Erythroblast (primary cell): Measurements from ENCODE around the gene NDUFB5.
A peak's percentile ranks its signal among the peaks of the same experiment; 100 is the strongest.
"Not testable (repeated sequence)": the region's sequence is repeated elsewhere in the genome, so short reads cannot be mapped to it uniquely, and the experiment has no call there.

Experiments used
- DNase-seq, 2 experiments: peaks; one replicate each; lab custom pipeline; 2025; lab: John Stamatoyannopoulos, UW
- GATA1 ChIP-seq: IDR thresholded peaks from 2 replicates; pipeline ENCODE4 v1.6.1; 2011; ENCODE audit warnings: low read depth, mild to moderate bottlenecking, control low read depth, low read length, moderate library complexity
- POLR2A ChIP-seq: IDR thresholded peaks from 2 replicates; pipeline ENCODE4 v1.6.1; 2011; ENCODE audit warnings: mild to moderate bottlenecking, low read length

The NDUFB5 gene

DNA sequence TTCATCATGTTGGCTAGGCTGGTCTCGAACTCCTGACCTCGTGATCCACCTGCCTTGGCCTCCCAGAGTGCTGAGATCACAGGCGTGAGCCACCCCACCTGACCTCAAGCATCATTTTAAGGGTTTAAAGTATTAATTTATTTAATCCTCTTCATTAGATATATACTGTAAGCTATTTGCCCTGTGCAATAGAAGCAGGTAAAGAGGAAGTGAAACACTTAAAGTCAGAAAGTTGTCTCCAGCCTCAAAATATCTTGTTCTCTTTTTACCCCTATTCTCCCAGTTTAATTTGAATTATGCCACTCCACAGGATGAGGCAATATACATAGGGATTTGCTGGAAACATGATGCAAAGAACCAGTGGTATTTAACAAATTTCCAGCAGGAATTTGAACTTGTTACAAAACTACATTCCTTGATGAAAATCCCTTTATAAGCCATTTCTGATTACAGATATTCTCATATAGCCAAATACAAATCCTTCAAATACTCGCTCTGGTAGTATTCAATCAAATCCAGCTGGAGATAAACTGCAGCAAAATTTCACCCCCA lies 2.0 kb downstream of the NDUFB5 start:
- TF ChIP-seq GATA1 (no peak), POLR2A (no peak)
- DNase-seq, result no peak

DNA sequence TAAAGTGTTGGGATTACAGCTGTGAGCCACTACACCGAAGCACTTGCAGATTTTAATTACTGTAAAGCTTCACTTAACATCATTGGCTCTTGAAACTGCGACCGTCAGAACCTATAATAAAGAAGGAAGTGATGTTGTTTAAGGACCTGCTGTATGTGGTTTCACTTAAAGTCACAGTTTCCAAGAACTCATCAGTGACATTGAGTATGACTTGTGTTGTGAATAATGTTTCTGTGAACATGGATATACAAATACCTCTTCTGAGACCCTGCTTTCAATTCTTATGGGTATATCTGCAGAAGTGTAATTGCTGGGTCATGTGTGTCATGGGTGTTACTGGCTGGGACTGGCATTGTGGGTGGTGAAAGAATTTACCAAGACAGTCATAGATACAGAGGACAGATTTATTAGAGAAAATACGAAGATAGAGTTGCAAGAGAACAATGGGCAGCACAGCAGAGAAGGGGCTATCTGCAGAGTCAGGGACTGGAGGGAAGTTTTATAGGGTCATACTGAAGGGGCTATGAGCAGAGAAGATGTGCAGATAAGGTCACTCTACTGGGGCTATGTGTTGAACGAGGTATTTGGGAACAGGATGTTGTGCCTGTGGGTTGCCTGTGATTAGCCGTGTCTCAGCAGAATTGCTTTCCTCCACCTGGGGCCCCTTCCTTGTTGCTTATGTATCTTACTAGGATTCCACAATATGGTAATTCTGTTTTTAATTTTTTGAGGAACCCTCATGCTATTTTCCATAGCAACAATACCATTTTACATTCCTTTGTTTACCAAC lies 4.5 kb downstream of the NDUFB5 start:
- no peak for TF ChIP-seq POLR2A
- no peak for TF ChIP-seq GATA1
- DNase-seq, result no peak

DNA sequence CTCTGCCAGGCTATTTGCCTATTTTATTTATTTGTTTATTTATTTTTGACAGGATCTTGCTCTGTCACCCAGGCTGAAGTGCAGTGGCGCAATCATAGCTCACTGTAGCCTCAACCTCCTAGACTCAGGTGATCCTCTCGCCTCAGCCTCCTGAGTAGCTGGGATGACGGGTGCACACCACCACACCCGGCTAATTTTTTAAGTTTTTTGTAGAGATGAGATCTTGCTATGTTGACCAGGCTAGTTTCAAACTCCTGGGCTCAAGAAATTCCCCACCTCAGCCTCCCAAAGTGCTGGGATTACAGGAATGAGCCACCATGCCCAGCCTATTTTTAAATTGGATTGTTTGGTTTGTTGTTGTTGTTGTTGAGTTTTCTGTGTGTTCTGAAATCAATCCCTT lies 5.5 kb downstream of the NDUFB5 start:
- no peak for DNase-seq
- TF ChIP-seq GATA1 (no peak), POLR2A (no peak)

DNA sequence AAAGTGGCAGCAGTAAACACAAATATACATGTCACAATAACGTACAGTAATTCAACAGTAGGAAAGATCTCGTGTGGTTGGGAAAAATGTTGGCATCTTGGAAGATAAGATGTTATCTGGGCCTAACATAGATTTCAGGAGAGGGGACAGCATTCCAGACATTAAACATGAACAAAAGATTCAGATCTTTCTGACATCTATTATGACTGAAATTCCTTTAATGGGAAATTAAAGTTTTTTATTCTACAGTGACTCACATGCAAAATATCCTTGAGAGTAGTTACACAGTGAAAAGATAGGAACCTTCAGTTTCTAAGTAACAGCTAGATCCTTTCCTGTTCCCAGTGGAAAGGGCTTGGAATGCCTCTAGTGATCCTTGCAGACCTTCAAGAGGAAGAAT lies 9.2 kb downstream of the NDUFB5 start:
- TF ChIP-seq GATA1 (no peak), POLR2A (no peak)
- DNase-seq, result no peak

DNA sequence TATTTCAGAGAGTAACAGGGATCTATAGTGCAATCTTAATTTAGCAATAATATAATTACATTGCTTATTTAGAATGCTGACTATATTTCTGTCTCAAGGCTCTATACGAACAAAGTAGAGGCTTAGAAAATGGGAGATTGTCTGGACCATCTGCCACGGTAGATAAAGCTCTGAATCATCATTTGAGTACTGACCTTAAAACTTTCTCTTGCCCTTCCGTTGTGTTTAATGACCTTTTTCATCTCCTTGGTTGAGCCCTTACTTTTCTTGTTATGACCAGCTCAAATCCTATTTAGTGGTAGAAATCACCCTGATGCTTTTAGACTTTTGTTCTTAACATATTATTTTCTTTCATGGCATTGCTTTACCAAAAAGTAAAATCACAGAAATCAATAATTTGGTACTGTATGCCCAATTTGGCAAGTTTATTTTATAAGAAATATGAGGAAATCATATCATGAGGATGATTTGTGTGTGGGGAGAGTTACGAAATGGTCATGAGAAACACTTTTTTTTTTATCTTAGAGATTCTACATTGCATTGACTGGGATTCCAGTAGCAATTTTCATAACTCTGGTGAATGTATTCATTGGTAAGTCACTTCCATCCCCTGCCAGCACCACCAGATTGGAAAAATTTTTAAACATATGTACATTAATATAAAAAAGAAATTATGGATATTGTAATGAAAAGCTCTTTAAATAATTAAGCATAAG lies 11.0 kb downstream of the NDUFB5 start:
- DNase-seq, result peak; percentile 77 to 78
- no peak for TF ChIP-seq POLR2A

DNA sequence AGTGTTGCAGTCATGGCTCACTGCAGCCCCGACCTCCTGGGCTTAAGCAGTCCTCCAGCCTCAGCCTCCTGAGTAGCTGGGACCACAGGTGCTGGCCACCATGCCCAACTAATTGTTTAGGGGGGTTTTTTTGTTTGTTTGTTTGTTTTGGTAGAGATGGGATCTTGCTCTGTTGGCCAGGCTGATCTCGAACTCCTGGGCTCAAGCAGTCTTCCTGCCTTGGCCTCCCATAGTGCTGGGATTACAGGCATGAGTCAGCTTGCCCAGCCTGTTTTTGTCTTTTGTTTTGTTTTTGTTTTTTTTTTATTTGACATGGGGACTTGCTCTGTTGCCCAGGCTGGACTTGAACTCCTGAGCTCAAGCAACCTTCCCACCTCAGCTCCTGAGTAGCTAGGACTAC lies 17.4 kb downstream of the NDUFB5 start:
- no peak for DNase-seq
- no peak for TF ChIP-seq GATA1
- TF ChIP-seq POLR2A, result no peak

DNA sequence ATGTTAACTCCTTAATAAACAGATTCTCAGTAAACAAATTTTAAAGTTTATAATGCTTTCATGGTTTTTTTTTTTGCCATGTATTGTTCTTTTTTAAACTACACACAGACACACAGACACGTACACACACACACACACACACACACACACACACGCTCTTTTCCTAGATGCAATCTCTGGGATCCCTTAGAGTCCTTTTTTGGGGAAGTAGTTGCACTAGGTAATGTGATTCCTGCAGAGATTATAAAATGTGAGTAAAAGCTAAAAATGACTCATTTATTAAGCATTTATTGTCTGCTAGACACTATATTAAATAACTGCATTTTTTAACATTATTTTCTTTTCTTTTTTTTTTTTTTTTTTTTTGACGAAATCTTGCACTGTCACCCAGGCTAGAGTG lies 19.9 kb downstream of the NDUFB5 start:
- no peak for DNase-seq
- no peak for TF ChIP-seq GATA1

DNA sequence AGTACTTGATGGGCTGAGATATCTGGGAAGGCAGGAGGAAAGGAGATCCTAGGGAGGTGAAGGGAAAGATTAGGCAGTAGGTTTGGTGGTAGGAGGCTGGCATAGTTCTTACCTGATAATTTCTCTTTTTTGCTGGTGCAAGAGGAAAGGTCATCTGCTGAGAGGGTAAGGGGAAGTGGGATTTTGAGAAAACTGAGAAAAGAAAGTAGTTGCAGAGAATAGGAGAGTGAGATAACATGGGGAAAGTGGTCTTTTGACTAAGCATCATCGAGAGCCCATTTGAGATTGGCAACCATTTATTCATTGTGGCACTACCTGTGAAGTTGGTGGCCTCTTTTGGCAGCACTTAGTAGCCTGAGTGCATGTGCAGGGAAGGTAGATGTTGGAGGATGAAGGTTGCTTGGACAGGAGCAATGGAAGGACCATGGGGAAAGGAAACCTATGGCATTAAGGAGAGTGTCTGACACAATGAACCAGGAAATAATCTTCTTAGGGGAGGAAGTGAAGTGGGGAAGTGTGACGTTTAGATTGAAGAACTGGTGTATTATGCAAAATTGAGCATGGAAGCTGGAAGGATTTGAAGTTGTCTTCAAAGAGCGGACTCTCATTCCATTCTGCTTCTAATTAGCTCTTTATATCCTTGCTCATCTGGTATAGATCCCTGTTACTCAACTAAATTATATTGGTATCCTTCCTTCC lies 26.3 kb downstream of the NDUFB5 start:
- TF ChIP-seq GATA1, result no peak
- TF ChIP-seq POLR2A, result no peak

DNA sequence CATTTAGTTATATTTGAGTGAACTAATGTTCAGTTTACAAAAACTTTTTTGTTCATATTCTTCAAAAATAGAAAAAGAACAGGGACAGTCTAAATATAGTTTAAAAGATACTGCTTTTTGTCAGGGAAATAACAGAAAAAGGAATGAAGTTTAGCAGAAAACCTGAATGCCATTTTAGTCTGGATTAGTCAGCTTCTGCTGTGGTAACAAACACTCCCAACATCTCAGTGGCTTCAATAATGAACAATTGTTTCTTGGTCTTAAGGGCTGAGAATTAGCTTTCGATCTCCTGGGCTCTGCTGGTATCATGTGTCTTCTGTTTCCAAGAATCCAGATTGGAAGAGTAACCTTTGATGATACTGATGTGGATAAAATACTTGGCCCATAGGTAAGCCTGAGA lies 35.9 kb downstream of the NDUFB5 start:
- TF ChIP-seq POLR2A (no peak), GATA1 (no peak)

More for the DNA sequence above, 26.3 kb downstream of the NDUFB5 start:
- DNase-seq, result no peak

DNA sequence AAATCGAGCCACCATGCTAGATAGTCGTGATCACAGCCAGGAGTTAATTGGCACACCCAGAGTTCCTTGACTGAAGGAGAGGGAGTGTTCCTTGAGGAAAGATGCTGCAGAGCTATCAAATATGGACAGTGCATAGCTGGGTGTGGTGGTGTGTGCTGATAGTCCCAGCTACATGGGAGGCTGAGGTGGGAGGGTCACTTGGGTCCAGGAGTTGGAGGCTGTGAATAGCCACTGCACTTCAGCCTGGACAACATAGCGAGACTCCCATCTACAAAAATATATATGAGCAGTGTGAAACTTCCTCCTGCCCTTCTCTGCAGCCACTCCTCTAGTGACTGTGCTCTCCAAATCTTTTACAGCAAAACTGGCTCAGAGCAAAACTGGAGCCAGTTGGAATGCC lies 38.3 kb downstream of the NDUFB5 start:
- DNase-seq, result no peak
- TF ChIP-seq POLR2A (no peak), GATA1 (no peak)

More for the DNA sequence above, 35.9 kb downstream of the NDUFB5 start:
- no peak for DNase-seq

DNA sequence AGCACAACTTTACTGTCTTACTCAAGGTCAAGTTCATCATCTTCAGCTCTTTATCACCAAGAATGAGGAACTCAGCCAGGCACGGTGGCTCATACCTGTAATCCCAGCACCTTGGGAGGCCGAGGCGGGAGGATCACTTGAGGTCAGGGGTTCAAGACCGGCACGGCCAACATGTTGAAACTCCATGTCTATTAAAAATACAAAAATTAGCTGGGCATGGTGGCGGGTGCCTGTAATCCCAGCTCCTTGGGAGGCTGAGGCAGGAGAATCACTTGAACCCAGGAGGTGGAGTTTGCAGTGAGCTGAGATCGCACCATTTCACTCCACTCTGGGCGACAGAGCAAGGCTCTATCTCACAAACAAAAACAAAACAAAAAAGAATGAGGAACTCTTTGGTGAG lies 39.2 kb downstream of the NDUFB5 start:
- DNase-seq, result not testable (repeated sequence)

DNA sequence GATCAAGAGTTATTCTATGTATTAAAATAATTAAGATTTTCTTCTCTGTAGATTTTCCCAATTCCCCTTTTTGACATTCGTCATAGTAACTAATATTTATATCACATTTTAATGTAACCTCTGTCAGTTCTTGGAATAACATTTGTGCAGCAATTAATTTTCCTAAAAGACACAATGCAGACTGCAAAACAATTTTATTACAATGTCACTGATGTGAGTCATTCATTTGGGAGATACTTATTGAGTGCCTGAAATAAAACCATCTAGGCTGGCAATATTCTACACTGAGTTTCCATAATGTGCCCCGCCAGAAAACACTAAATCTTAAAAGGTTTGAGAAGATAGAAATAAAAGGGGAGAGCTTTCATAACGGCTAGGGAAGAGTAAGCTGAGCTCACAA lies 41.6 kb downstream of the NDUFB5 start:
- no peak for TF ChIP-seq POLR2A
- no peak for TF ChIP-seq GATA1
- DNase-seq, result no peak

DNA sequence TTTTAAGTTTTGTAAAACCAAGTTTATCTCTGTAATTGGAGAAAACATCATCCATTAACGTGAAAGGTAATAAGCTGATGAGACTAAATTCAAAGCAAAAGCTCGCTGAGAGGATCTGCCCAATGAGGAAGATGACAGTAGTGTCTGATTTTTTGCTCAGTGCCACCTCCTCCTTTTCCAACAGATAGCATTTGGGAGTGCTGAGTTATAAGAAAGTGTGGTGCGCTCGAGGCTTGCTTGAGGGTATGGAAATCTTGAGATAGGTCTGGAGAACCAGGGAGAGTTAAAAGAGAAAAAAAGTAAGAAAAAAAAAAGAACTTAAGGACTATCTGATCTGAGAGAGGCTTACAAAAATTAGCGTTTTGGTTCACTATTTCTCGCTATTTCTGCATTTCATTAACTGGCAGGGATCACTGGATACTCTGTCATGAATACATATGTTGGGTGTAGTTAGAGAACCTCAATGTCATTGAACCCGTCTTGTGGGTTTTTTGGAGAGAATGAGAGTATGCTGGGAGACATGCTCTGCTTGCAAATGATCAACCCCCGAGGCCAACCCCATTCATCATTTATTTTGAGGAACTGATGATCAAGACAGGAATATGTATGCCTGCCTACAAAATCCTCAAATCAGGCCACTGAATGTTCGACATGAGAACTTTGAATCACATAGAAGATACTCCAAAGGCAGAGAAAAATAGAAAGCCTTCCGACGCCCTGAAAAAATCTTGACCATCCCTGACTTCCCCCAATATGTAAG lies 47.3 kb downstream of the NDUFB5 start:
- no peak for DNase-seq
- TF ChIP-seq POLR2A (no peak), GATA1 (no peak)
